Common myeloid progenitor, CD34-positive (primary cell): Measurements from ENCODE around the gene KAT5.
A peak's percentile ranks its signal among the peaks of the same experiment; 100 is the strongest.

Experiments used
- CTCF ChIA-PET: fragments of 350-600 bp; sonication (Branson Sonifier 250); formaldehyde crosslinking; loops from one replicate; lab custom pipeline; 2021; ENCODE audit warnings: antibody characterized with exemption; lab: Charles Lee
- POLR2A ChIA-PET: fragments of 350-600 bp; sonication (Branson Sonifier 250); formaldehyde crosslinking; loops from one replicate; lab custom pipeline; 2021; ENCODE audit warnings: antibody characterized with exemption; lab: Charles Lee
- DNase-seq, 3 donors: peaks; one replicate each; pipeline versions ENCODE4 v3.0.0 to v3.0.0-alpha.2; 2013
- H3K27ac ChIP-seq, 2 experiments: 1 replicate in 1 of 2; 2 replicates in 1 of 2; pipeline ENCODE4 v1.7.0; 2013; ENCODE audit warnings: inconsistent platforms in 2 of 2, low read length in 2 of 2, mild to moderate bottlenecking in 2 of 2, low read depth in 1 of 2, moderate library complexity in 1 of 2; ENCODE audit not compliant: severe bottlenecking in 2 of 2, insufficient read depth in 1 of 2, poor library complexity in 1 of 2
- H3K27me3 ChIP-seq, 5 experiments: replicated peaks in 2 of 5; 1 replicate in 3 of 5; 2 replicates in 2 of 5; pipeline versions ENCODE4 v1.6.1 to v1.7.0; 2013; ENCODE audit warnings: low read length in 4 of 5, mild to moderate bottlenecking in 2 of 5, moderate library complexity in 2 of 5, inconsistent platforms in 1 of 5; ENCODE audit not compliant: insufficient read depth in 5 of 5, control insufficient read depth in 4 of 5
- H3K36me3 ChIP-seq, 4 experiments: 1 replicate in 2 of 4; 2 replicates in 2 of 4; pipeline versions ENCODE4 v1.6.1 to v1.7.0; 2013; ENCODE audit warnings: low read length in 3 of 4, control low read depth in 1 of 4, mild to moderate bottlenecking in 1 of 4; ENCODE audit not compliant: control insufficient read depth in 4 of 4, insufficient read depth in 4 of 4
- H3K4me1 ChIP-seq, 4 experiments: 1 replicate in 3 of 4; 2 replicates in 1 of 4; pipeline versions ENCODE4 v1.6.1 to v1.7.1; 2013; ENCODE audit warnings: low read length in 3 of 4, mild to moderate bottlenecking in 3 of 4, control low read depth in 1 of 4, inconsistent platforms in 1 of 4, moderate library complexity in 1 of 4; ENCODE audit not compliant: control insufficient read depth in 4 of 4, insufficient read depth in 4 of 4; ENCODE audit errors: control extremely low read depth in 1 of 4
- H3K4me3 ChIP-seq, 7 experiments: 1 replicate in 4 of 7; 2 replicates in 3 of 7; pipeline versions ENCODE4 v1.5.1 to v1.7.0; 2013; ENCODE audit warnings: mild to moderate bottlenecking in 7 of 7, low read length in 6 of 7, moderate library complexity in 6 of 7, inconsistent platforms in 2 of 7, low read depth in 2 of 7, control low read depth in 1 of 7; ENCODE audit not compliant: insufficient read depth in 4 of 7, control insufficient read depth in 1 of 7; ENCODE audit errors: extremely low read depth in 1 of 7
- H3K9me3 ChIP-seq, 5 experiments: 1 replicate in 4 of 5; 2 replicates in 1 of 5; pipeline versions ENCODE4 v1.6.1 to v1.7.1; 2013; ENCODE audit warnings: low read length in 4 of 5, mild to moderate bottlenecking in 2 of 5, inconsistent platforms in 1 of 5, low read depth in 1 of 5, moderate library complexity in 1 of 5; ENCODE audit not compliant: control insufficient read depth in 4 of 5, insufficient read depth in 2 of 5; ENCODE audit errors: control extremely low read depth in 1 of 5
- WGBS: methylation state at CpG from one replicate; pipeline ENCODE4 v1.1.5; 2013; ENCODE audit not compliant: insufficient coverage; 5-methylcytosine and 5-hydroxymethylcytosine counted together

The KAT5 gene

DNA sequence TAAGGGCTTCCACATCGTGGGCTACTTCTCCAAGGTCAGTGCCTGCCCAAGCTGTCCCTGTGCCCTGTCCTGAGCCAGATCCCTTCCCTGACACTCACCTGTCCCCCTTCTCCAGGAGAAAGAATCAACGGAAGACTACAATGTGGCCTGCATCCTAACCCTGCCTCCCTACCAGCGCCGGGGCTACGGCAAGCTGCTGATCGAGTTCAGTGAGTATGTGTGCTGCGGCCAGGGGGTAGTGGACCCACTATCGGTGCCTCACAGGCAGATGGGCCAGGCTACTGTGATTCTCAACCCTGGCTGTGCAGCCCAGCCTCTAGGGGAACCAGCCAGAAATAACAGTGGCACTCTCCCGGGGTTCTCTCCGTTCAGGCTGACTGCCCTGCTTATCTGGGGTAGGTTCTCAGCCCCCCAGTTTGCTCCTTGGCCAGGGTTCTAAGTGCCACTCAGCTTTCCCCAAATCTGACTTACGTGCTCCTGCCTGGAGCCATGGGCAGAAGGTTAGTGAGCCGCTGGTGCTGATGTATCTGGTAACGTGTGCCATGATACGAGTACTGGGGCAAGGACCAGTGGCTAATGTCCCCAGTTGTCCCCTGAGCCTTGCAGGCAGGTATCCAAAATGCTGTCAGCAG, 4.8 kb downstream of the KAT5 start:
- peaks cover 6 to 33% (median 29%) of the 10 kb centered on the region in 4 experiments for H3K4me1 ChIP-seq
- WGBS, result 97% methylated on average over 13 of the region's 14 CpGs
- no peak for DNase-seq
- H3K9me3 ChIP-seq, result no peaks in the 10 kb centered on the region
- ChIA-PET CTCF (interaction anchor here (1.8 kb wide), 1 partner anchor 11 kb away, joined by 3 read pairs; no protein-coding TSS in a partner anchor), POLR2A (no interaction called here)
- no peak overlapping the region for H3K4me3 ChIP-seq
- H3K27me3 ChIP-seq, result no peaks in the 10 kb centered on the region
- H3K36me3 ChIP-seq, result peaks cover 23 to 62% (median 51%) of the 10 kb centered on the region in 4 experiments
- H3K27ac ChIP-seq, result no peak overlapping the region

DNA sequence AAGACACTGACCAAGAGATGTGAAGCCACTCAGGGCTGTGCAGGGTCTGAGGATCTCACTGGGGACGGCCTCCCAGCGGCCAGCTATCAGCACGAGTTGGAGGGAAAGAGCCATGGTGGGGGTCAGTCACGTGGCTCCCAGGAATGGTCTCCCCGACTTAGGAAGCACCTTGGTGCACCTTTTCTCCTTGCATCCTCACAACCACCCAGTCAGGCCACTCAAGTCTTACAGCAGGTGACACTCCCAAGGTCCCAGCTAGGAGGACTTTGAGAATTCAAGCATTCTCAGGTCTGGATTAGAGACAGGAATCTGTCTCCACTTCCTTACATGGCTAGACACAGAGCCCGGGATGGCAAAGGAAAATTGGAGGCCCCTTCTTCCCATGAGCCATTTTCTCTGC, 5.9 kb downstream of the KAT5 start:
- POLR2A ChIA-PET, result no interaction called here
- H3K36me3 ChIP-seq, result peaks cover 23 to 62% (median 50%) of the 10 kb centered on the region in 4 experiments
- H3K4me1 ChIP-seq, result peaks cover 4 to 26% (median 23%) of the 10 kb centered on the region in 4 experiments
- H3K9me3 ChIP-seq, result no peaks in the 10 kb centered on the region
- H3K4me3 ChIP-seq, result no peak overlapping the region
- no peaks in the 10 kb centered on the region for H3K27me3 ChIP-seq
- CTCF ChIA-PET, result interaction anchor here (1.8 kb wide), 1 partner anchor 12 kb away, joined by 3 read pairs; no protein-coding TSS in a partner anchor
- DNase-seq, result no peak
- 97% methylated on average over 4 of the region's 6 CpGs for WGBS
- H3K27ac ChIP-seq, result no peak overlapping the region

DNA sequence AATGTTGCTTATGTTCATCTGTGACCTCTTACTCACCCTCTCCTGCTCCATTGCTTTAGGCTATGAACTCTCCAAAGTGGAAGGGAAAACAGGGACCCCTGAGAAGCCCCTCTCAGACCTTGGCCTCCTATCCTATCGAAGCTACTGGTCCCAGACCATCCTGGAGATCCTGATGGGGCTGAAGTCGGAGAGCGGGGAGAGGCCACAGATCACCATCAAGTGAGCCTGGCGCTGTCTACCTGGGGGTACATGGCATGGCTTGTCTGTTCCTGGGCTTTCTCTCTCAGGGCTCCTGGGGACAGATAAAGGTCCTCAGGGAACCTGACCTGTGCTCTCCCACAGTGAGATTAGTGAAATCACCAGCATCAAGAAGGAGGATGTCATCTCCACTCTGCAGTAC, 6.5 kb downstream of the KAT5 start:
- DNase-seq, result no peak
- H3K36me3 ChIP-seq, result peaks cover 22 to 56% (median 44%) of the 10 kb centered on the region in 4 experiments
- ChIA-PET CTCF (interaction anchor here (0.9 to 2.1 kb wide), 4 partner anchors 13 to 64 kb away, joined by 3 to 6 read pairs (median 4); no protein-coding TSS in a partner anchor), POLR2A (no interaction called here)
- H3K27ac ChIP-seq, result no peak overlapping the region
- H3K9me3 ChIP-seq, result no peaks in the 10 kb centered on the region
- 100% methylated on average over 4 of the region's 4 CpGs for WGBS
- no peaks in the 10 kb centered on the region for H3K27me3 ChIP-seq
- peak overlapping the region in 1 of 7 experiments; percentile 91 for H3K4me3 ChIP-seq
- peaks cover 4 to 25% (median 20%) of the 10 kb centered on the region in 4 experiments for H3K4me1 ChIP-seq

DNA sequence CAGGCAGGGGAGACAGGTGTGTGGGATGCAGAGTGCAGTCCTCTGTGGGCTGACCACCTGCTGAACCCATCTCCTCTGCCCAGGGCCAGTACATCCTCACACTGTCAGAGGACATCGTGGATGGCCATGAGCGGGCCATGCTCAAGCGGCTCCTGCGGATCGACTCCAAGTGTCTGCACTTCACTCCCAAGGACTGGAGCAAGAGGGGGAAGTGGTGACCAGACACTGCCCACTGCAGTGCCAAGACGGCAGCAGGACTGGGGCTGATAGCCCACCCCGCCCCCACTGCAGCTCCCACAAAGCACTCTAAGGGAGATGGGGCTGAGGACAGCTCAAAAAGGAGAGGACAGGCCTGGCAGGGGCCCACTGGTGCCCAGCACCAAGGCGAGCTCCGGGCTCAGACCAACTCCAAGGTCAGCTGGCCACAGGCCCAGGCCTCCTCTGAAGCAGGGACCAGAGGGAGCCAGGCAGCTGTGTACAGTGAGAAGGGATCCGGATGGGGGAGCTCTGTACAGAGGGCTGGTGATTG, 7.0 kb downstream of the KAT5 start:
- no peak for DNase-seq
- Histone ChIP-seq H3K27me3 (no peaks in the 10 kb centered on the region), H3K4me3 (peak overlapping the region in 3 of 7 experiments; percentile 87 to 91 (median 91)), H3K9me3 (no peaks in the 10 kb centered on the region), H3K36me3 (peaks cover 19 to 52% (median 42%) of the 10 kb centered on the region in 4 experiments), H3K4me1 (peaks cover 4 to 25% (median 20%) of the 10 kb centered on the region in 4 experiments), H3K27ac (peak overlapping the region in 1 of 2 experiments; percentile 78)
- ChIA-PET CTCF (interaction anchor here (0.8 to 2.1 kb wide), 6 partner anchors 47 to 99 kb away, joined by 3 to 6 read pairs (median 4); no protein-coding TSS in a partner anchor), POLR2A (no interaction called here)
- 91% methylated on average over 9 of the region's 10 CpGs for WGBS

DNA sequence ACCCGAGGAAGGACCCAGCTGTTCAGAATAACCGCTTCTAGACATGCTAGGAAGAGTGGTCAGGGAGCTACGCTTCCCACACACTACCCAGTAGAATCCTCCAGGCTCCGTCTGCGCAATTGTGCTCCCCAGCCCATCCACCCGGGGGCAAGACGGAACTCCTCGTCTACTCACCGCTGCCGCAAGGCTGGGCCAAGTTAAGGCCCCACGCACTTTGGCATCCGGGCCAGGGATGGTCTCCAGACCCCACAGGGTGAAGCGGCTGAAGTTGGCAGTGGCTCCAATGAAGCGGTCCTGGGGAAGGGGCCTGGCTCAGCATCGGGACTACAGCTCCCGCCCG, 7.8 kb downstream of the KAT5 start:
- CTCF ChIA-PET, result interaction anchor here (0.8 to 2.1 kb wide), 5 partner anchors 9 to 98 kb away, joined by 4 to 6 read pairs (median 4); no protein-coding TSS in a partner anchor
- Histone ChIP-seq H3K4me3 (peak overlapping the region; percentile 60 to 91 (median 87)), H3K27me3 (no peaks in the 10 kb centered on the region), H3K9me3 (no peaks in the 10 kb centered on the region), H3K36me3 (peaks cover 14 to 44% (median 34%) of the 10 kb centered on the region in 4 experiments), H3K27ac (peak overlapping the region; percentile 42 to 78), H3K4me1 (peaks cover 4 to 25% (median 20%) of the 10 kb centered on the region in 4 experiments)
- WGBS, result 0% methylated on average over 9 of the region's 17 CpGs
- POLR2A ChIA-PET, result no interaction called here
- DNase-seq, result peak in 2 of 3 donors; percentile 58 to 64

DNA sequence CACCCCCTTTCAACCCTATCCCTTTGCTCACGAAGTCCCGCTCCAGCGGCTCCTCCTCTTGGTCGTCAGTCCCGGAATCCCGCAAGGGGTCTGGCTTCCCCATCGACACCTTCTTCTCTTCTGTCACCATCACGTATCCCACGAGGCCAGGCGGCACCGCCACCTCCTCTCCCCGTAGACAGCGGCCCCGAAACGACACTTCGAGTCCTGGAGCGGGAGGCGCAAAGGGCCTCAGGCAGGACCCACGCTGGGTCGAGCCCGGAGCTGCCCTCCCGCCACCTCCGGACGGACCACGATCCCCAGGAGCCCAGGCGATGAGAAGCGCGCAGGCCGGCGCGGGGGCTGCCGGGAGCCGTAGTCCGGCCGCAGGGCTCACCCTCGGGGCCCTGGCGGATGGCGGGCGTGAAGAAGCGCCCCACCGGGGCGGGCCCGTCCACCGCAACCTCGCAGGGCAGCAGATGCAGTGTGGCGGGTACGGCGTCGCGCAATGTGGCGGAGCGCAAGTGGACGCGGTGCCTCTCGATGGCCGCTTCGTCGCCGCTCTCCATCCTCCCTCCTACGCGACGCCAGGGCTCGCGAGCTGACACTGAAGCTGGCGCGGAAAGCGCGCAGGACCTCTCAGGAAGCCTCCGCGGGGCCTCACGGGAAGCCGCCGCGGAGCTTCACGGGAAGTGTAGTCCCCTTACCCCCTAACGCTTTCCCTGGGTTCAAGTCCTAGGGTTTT, 8.3 kb downstream of the KAT5 start, which contains the start of gene RNASEH2C:
Gene RNASEH2C (minus strand): TSS at position 588 of the 724 bp plus-strand sequence. CDS start 40 bp downstream, at position 548.
- peaks cover 13 to 38% (median 29%) of the 10 kb centered on the region in 4 experiments for H3K36me3 ChIP-seq
- CTCF ChIA-PET, result interaction anchor here (0.6 to 2.1 kb wide), 4 partner anchors 8 to 97 kb away, joined by 4 to 6 read pairs (median 4); partner anchors contain the start of gene KAT5
- H3K4me3 ChIP-seq, result peak within 1 kb of the TSS; percentile 60 to 91 (median 87)
- peak; percentile 77 to 90 (median 85) for DNase-seq
- H3K27me3 ChIP-seq, result no peaks in the 10 kb centered on the region
- under 1% methylated on average over 70 of the region's 76 CpGs for WGBS
- H3K27ac ChIP-seq, result peak within 1 kb of the TSS; percentile 42 to 78
- H3K4me1 ChIP-seq, result peaks cover 4 to 25% (median 20%) of the 10 kb centered on the region in 4 experiments
- POLR2A ChIA-PET, result interaction anchor here (0.6 to 0.9 kb wide), 2 partner anchors 57 to 137 kb away, joined by 3 to 4 read pairs; no protein-coding TSS in a partner anchor
- H3K9me3 ChIP-seq, result no peaks in the 10 kb centered on the region
